BJ (cell line): ENCODE data around the gene MYO18B. TPM values are rescaled to one million over a fixed set of nuclear protein-coding genes. Genes with fewer than 3 reads are reported as not detected.

Experiments
- CTCF ChIA-PET: fragments of 350-600 bp; formaldehyde crosslinking; extraction: SDS; loops from one replicate; lab custom pipeline; 2021; ENCODE audit warnings: antibody characterized with exemption, inconsistent platforms; lab: Yijun Ruan, JAX
- POLR2A ChIA-PET: fragments of 300-600 bp; sonication (Branson Sonifier 250); formaldehyde crosslinking; extraction: SDS; loops from one replicate; lab custom pipeline; 2021; ENCODE audit warnings: antibody characterized with exemption; lab: Charles Lee
- DNase-seq: peaks from one replicate; pipeline ENCODE4 v3.0.0-alpha.2; 2011; ENCODE audit warnings: low read depth
- H3K27me3 ChIP-seq: 2 replicates; pipeline ENCODE4 v1.6.0; 2011; ENCODE audit warnings: low read length; ENCODE audit not compliant: control insufficient read depth, insufficient read depth
- H3K36me3 ChIP-seq: 2 replicates; pipeline ENCODE4 v1.5.1; 2011; ENCODE audit warnings: low read length; ENCODE audit not compliant: control insufficient read depth, insufficient read depth
- H3K4me3 ChIP-seq: 2 replicates; pipeline ENCODE4 v1.5.1; 2011; ENCODE audit warnings: low read depth, mild to moderate bottlenecking, control low read depth, low read length
- polyA plus RNA-seq: library from polyadenylated mRNA; depleted of rRNA; stranded (reverse); fragments of >200 nt; gene quantifications from 2 replicates; pipeline ENCODE4 v1.2.3, GENCODE V29; 2011
- TF ChIP-seq, protein P1 (sequence below): IDR thresholded peaks from 2 replicates; pipeline ENCODE4 v1.5.1; 2011; ENCODE audit warnings: low read depth, mild to moderate bottlenecking, control low read depth, inconsistent platforms, low read length, moderate library complexity; ENCODE audit not compliant: insufficient read depth

Gene MYO18B
- polyA plus RNA-seq, 1 experiment = not detected

DNA sequence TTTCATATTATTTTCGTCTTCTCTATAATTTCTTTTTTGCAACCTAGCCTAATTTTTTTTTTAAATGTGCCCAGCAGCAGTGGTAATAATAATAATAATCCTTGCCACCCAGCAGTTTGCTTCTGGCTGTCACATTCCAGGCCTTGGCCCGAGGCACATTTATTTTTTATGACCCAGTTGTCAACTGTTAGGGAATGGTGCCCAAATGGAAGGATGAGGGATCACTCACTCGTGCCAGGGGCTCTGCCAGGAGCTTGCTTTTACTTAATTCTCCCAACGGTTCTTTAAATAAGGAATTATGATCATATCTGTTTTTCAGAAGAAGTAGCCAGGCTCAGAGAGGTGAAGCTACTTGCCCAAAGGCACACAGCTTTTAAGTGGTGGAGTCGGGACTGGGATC, 49.6 kb downstream of the MYO18B start:
- POLR2A ChIA-PET = no interaction called here

DNA sequence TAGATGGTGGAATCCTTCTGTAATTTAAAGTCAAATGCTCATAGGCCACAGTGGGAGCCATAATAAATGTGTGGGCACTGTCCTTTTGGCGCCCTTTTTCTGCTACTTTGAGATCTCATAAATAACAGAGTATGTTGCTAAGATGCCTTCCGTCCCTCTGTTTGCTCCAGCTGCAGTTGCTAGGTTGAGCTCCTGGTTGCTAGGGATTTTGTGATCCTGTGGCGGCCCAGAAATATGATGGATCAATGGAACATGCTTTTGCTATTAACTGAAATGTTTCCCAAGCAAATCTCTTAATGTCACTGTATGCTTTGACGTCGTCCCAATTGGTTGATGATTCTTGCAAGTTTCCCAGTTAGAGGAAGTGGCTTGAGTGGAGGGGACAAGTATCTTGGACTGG, 53.5 kb downstream of the MYO18B start:
- ChIA-PET POLR2A (no interaction called here), CTCF (no interaction called here)
- TF ChIP-seq, protein P1, sequence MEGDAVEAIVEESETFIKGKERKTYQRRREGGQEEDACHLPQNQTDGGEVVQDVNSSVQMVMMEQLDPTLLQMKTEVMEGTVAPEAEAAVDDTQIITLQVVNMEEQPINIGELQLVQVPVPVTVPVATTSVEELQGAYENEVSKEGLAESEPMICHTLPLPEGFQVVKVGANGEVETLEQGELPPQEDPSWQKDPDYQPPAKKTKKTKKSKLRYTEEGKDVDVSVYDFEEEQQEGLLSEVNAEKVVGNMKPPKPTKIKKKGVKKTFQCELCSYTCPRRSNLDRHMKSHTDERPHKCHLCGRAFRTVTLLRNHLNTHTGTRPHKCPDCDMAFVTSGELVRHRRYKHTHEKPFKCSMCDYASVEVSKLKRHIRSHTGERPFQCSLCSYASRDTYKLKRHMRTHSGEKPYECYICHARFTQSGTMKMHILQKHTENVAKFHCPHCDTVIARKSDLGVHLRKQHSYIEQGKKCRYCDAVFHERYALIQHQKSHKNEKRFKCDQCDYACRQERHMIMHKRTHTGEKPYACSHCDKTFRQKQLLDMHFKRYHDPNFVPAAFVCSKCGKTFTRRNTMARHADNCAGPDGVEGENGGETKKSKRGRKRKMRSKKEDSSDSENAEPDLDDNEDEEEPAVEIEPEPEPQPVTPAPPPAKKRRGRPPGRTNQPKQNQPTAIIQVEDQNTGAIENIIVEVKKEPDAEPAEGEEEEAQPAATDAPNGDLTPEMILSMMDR = no peak
- Histone ChIP-seq H3K36me3 (no peaks in the 10 kb centered on the region), H3K27me3 (no peaks in the 10 kb centered on the region), H3K4me3 (no peak overlapping the region)
- DNase-seq = no peak

More for the DNA sequence above, 49.6 kb downstream of the MYO18B start:
- Histone ChIP-seq H3K4me3 (no peak overlapping the region), H3K27me3 (0 out of 2 replicates have a peak, but pooled peaks cover 1% of the 10 kb centered on the region), H3K36me3 (no peaks in the 10 kb centered on the region)
- DNase-seq = no peak
- CTCF ChIA-PET = interaction anchor here (0.6 to 1.7 kb wide), 2 partner anchors 569 to 589 kb away, joined by 4 to 6 read pairs; no protein-coding TSS in a partner anchor
- TF ChIP-seq, protein P1 = no peak

DNA sequence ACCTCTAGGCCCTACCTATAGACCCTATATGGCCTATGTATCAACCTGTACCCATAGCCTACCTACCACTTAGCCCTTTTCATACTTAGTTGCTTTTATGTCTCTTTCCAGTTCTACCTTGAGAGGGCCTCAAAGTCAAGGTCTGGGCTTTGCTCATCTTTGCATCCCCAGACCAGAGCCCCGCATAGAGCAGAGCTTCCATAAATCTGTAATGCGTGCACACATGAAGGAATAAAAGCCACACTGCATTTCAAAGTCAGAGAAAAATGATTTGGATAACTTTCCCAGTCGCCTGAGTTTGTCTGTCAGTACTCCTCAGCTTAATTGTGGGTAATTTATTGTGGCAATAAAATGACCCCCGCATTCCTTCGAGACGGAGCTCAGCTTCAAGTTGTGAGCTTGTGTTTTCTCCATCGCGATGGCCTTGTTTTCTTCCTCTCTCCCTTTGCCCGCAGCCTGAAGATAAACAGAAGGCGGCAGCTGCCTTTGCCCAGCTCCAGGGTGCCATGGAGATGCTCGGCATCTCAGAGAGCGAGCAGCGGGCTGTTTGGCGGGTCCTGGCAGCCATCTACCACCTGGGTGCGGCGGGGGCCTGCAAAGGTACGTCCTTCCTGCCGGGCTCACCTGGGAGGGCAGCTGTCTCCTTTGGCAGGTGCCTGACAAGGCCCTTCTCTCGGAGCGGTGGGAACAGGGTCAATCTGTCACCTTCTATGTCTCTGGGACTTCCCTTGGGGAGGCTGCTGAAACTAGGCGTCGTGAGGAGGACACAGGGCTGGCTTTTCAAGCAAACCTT, 55.7 kb downstream of the MYO18B start:
- H3K27me3 ChIP-seq = no peaks in the 10 kb centered on the region
- TF ChIP-seq, protein P1 = no peak
- DNase-seq = no peak
- H3K4me3 ChIP-seq = no peak overlapping the region
- POLR2A ChIA-PET = no interaction called here
- no peaks in the 10 kb centered on the region for H3K36me3 ChIP-seq
- CTCF ChIA-PET = interaction anchor here (1.1 to 1.4 kb wide), 2 partner anchors 10 to 13 kb away, joined by 3 read pairs; no protein-coding TSS in a partner anchor

DNA sequence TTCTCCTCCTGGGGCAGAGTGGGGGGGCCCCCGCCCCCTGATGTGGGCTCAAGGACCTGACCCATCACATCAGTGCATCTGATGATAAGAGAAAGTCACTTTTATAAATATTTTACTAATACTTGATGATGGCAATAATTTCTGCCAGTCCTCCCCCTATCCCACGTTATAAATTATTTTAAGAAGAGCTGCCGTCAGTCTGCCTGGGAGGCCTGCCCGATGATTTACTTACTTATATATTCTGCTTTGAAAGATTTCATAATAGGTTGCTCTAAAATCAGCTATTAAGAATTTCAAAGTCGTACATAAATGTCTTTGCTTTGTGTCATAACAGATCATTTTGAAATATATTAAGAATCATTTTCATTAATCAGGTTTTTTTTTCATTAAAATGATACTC, 58.8 kb downstream of the MYO18B start:
- DNase-seq = no peak
- ChIA-PET CTCF (no interaction called here), POLR2A (no interaction called here)
- TF ChIP-seq, protein P1 = no peak
- Histone ChIP-seq H3K4me3 (no peak overlapping the region), H3K36me3 (no peaks in the 10 kb centered on the region), H3K27me3 (no peaks in the 10 kb centered on the region)

DNA sequence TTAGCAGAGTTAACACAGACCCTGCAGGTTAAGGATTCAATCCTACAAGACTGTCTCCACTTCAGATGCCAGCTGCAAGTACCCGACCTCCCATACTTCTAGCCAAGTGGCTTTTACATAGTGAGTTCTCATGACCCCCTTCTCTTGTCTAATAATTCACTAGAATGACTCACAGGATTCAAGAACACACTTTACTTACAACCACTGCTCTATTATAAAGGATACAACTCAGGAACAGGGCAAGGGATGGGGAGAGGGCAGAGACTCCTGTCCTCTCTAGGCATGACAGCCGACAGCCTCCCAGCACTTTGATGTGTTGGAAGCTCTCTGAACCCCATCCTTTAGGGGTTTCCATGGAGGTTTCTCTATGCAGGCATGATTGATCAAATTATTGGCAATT, 60.0 kb downstream of the MYO18B start:
- no peak for DNase-seq
- CTCF ChIA-PET = interaction anchor here (0.6 kb wide), 1 partner anchor 9 kb away, joined by 3 read pairs; no protein-coding TSS in a partner anchor
- H3K36me3 ChIP-seq = no peaks in the 10 kb centered on the region
- no peak overlapping the region for H3K4me3 ChIP-seq
- POLR2A ChIA-PET = no interaction called here
- TF ChIP-seq, protein P1 = no peak
- no peaks in the 10 kb centered on the region for H3K27me3 ChIP-seq
